ENCODE results near the gene GASK1A. TPM values are rescaled to one million over a fixed set of nuclear protein-coding genes. Genes with fewer than 3 reads are reported as not detected.

The GASK1A gene
- total RNA-seq, 4 donors from 2014 or later = 2.6 to 9.5 (median 8.8) TPM

GRCh38 chr3:43072361-43072760 lies 93.2 kb downstream of the GASK1A start:
- no peaks in the 10 kb centered on the region for H3K36me3 ChIP-seq
- 84 to 94% methylated on average over 4 of the region's 4 CpGs for WGBS, 2 donors
- no peak overlapping the region for H3K4me3 ChIP-seq (replicated peaks in 1 of 3)
- intact Hi-C loops (cut with DNase I) = no loop called here
- H3K27ac ChIP-seq = no peak overlapping the region
- no peaks in the 10 kb centered on the region for H3K27me3 ChIP-seq
- DNase-seq = no peak
- no peaks in the 10 kb centered on the region for H3K4me1 ChIP-seq
- no peaks in the 10 kb centered on the region for H3K9me3 ChIP-seq
- TF ChIP-seq CTCF (IDR thresholded peaks at IDR 0.05) (no peak), POLR2A (IDR thresholded peaks at IDR 0.05) (no peak)

GRCh38 chr3:43073116-43073835 lies 94.2 kb downstream of the GASK1A start:
- DNase-seq = no peak
- intact Hi-C loops (cut with DNase I) = no loop called here
- no peaks in the 10 kb centered on the region for H3K27me3 ChIP-seq
- H3K4me1 ChIP-seq = no peaks in the 10 kb centered on the region
- H3K36me3 ChIP-seq = no peaks in the 10 kb centered on the region
- H3K4me3 ChIP-seq (replicated peaks in 1 of 3) = no peak overlapping the region
- TF ChIP-seq POLR2A (IDR thresholded peaks at IDR 0.05) (no peak), CTCF (IDR thresholded peaks at IDR 0.05) (no peak)
- no peaks in the 10 kb centered on the region for H3K9me3 ChIP-seq
- WGBS, 2 donors = 93 to 94% methylated on average over 7 of the region's 7 CpGs
- no peak overlapping the region for H3K27ac ChIP-seq

GRCh38 chr3:43073836-43074220 lies 94.7 kb downstream of the GASK1A start:
- Histone ChIP-seq H3K27ac (no peak overlapping the region), H3K4me3 (replicated peaks in 1 of 3) (no peak overlapping the region), H3K9me3 (no peaks in the 10 kb centered on the region), H3K27me3 (no peaks in the 10 kb centered on the region), H3K4me1 (no peaks in the 10 kb centered on the region), H3K36me3 (no peaks in the 10 kb centered on the region)
- no peak for TF ChIP-seq CTCF (IDR thresholded peaks at IDR 0.05)
- no peak for TF ChIP-seq POLR2A (IDR thresholded peaks at IDR 0.05)
- 75 to 97% methylated on average over 4 to 5 of the region's 5 CpGs for WGBS, 2 donors
- intact Hi-C loops (cut with DNase I) = no loop called here
- DNase-seq = no peak

- 84% methylated on average over 4 of the region's 4 CpGs for WGBS, 2 donors
- no peak for TF ChIP-seq POLR2A (IDR thresholded peaks at IDR 0.05)
- TF ChIP-seq CTCF (IDR thresholded peaks at IDR 0.05) = no peak
- Histone ChIP-seq H3K4me3 (replicated peaks in 1 of 3) (no peak overlapping the region), H3K27me3 (no peaks in the 10 kb centered on the region), H3K4me1 (no peaks in the 10 kb centered on the region), H3K27ac (no peak overlapping the region), H3K9me3 (no peaks in the 10 kb centered on the region), H3K36me3 (peaks cover 0 to 5% of the 10 kb centered on the region in 2 donors)
- intact Hi-C loops (cut with DNase I) = no loop called here
- DNase-seq = no peak
Measured at GRCh38 chr3:43074482-43074881, 95.4 kb downstream of the GASK1A start.

GRCh38 chr3:43074901-43075689 lies 96.0 kb downstream of the GASK1A start:
- TF ChIP-seq POLR2A (IDR thresholded peaks at IDR 0.05) (no peak), CTCF (IDR thresholded peaks at IDR 0.05) (no peak)
- Histone ChIP-seq H3K36me3 (peaks cover 2 to 11% of the 10 kb centered on the region in 2 donors), H3K27ac (no peak overlapping the region), H3K27me3 (no peaks in the 10 kb centered on the region), H3K9me3 (no peaks in the 10 kb centered on the region), H3K4me3 (replicated peaks in 1 of 3) (no peak overlapping the region), H3K4me1 (no peaks in the 10 kb centered on the region)
- WGBS, 2 donors = 93% methylated on average over 5 of the region's 5 CpGs
- no peak for DNase-seq
- intact Hi-C loops (cut with DNase I) = no loop called here
